ENCODE data around the gene ITPRIP. TPM values are rescaled to one million over a fixed set of nuclear protein-coding genes. Genes with fewer than 3 reads are reported as not detected.

ITPRIP gene
- polyA plus RNA-seq, 1 donor (not counting 4 experiments of a cell fraction or from before 2014, with no cell fraction given): 12.1 TPM

DNA sequence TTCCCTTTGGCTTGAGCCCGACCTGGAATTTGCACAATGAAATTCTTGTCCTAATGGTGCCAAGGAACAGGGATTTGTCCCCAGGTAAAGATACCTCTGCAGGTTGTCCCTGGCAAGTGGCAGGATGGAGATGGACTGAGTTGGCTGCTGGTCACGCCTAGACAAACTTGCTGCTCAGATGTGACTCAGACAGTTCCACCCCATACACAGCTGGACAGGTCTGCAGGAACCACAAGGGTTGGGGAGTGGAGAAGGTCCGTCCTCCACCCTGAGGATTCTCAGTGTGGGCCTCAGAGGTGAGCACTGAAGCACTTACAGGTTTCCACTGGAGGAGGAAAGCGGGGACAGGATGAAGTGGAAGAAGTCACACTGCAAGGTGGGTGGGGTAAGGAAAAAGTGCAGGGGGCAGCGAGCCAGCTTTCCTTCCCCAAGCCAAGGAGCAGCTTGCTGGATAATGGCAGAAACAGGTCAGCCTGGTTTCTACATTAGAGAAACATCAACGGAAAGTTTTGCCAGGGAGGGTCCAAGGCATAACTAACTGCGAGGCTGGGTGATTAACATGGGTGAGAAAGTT lies 20.5 kb downstream of the ITPRIP start:
- no peak for DNase-seq (ENCODE audit: low read depth, low spot score)
- FAIRE-seq: peak; percentile 82
- Histone ChIP-seq H3K4me2 (ENCODE audit: control insufficient read depth, extremely low read depth, insufficient read depth, low read depth, low read length) (peak overlapping the region; percentile 25), H3K4me3 (ENCODE audit: control insufficient read depth in 2 of 3, extremely low read depth in 1 of 3, insufficient read depth in 2 of 3, low read depth in 1 of 3, low read length in 3 of 3) (no peak overlapping the region), H4K20me1 (ENCODE audit: control insufficient read depth, extremely low read depth, insufficient read depth, low read length) (peaks cover 6% of the 10 kb centered on the region), H3K9me3 (ENCODE audit: control insufficient read depth, low read depth, low read length) (no peaks in the 10 kb centered on the region), H3K9ac (ENCODE audit: control insufficient read depth, extremely low read depth, insufficient read depth, low read length) (no peak overlapping the region), H3K4me1 (ENCODE audit: control insufficient read depth, extremely low read depth, insufficient read depth, low read length) (peaks cover 61% of the 10 kb centered on the region), H3K36me3 (ENCODE audit: control insufficient read depth in 2 of 2, extremely low read depth in 1 of 2, insufficient read depth in 2 of 2, low read length in 2 of 2) (peaks cover 17 to 20% of the 10 kb centered on the region in 2 experiments), H3K27me3 (ENCODE audit: control insufficient read depth, extremely low read depth, insufficient read depth, low read length) (no peaks in the 10 kb centered on the region), H3K9me1 (ENCODE audit: control insufficient read depth, extremely low read depth, insufficient read depth, low read length) (peaks cover 3% of the 10 kb centered on the region), H3K79me2 (ENCODE audit: control insufficient read depth, insufficient read depth, low read length) (peaks cover 87% of the 10 kb centered on the region), H2AFZ (ENCODE audit: control insufficient read depth, low read length) (no peak overlapping the region), H3K27ac (ENCODE audit: control insufficient read depth, insufficient read depth, low read length) (peak overlapping the region; percentile 8)
- TF ChIP-seq, protein P1, sequence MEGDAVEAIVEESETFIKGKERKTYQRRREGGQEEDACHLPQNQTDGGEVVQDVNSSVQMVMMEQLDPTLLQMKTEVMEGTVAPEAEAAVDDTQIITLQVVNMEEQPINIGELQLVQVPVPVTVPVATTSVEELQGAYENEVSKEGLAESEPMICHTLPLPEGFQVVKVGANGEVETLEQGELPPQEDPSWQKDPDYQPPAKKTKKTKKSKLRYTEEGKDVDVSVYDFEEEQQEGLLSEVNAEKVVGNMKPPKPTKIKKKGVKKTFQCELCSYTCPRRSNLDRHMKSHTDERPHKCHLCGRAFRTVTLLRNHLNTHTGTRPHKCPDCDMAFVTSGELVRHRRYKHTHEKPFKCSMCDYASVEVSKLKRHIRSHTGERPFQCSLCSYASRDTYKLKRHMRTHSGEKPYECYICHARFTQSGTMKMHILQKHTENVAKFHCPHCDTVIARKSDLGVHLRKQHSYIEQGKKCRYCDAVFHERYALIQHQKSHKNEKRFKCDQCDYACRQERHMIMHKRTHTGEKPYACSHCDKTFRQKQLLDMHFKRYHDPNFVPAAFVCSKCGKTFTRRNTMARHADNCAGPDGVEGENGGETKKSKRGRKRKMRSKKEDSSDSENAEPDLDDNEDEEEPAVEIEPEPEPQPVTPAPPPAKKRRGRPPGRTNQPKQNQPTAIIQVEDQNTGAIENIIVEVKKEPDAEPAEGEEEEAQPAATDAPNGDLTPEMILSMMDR (optimal IDR thresholded peaks at IDR 0.05 in 1 of 3, IDR thresholded peaks at IDR 0.05 in 1 of 3, conservative IDR thresholded peaks at IDR 0.05 in 1 of 3; ENCODE audit: extremely low read depth in 1 of 3, insufficient read depth in 2 of 3, low read length in 3 of 3): no peak
- TF ChIP-seq EZH2 (IDR thresholded peaks at IDR 0.05; ENCODE audit: low read length): no peak
- dilution Hi-C loops (cut with MboI; ENCODE audit: extremely low pct_ligation_motif_present, low sequenced_read_pairs): no loop called here

DNA sequence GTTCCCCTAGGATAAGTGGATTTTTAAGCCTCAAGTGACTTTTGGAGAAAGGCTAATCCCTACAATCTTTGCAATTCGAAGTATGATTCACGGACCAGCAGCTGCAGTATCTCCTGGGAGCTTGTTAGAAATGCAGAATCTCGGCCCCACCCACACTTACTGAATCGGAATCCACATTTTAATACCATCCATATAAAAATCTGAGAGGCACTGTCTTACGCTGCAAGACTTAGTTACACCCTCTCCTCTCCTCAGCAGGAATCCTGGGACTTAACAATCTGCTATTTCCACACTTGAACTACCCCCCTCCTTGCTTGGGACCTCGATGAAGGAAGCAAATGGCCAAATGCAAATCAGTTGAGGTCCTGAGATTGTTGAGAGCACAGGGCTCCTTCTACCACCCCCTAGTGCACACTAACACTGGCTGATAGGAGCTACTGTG lies 21.0 kb downstream of the ITPRIP start:
- dilution Hi-C loops (cut with MboI; ENCODE audit: extremely low pct_ligation_motif_present, low sequenced_read_pairs): no loop called here
- Histone ChIP-seq H3K9me1 (ENCODE audit: control insufficient read depth, extremely low read depth, insufficient read depth, low read length) (peaks cover 3% of the 10 kb centered on the region), H3K36me3 (ENCODE audit: control insufficient read depth in 2 of 2, extremely low read depth in 1 of 2, insufficient read depth in 2 of 2, low read length in 2 of 2) (peaks cover 19 to 25% of the 10 kb centered on the region in 2 experiments), H3K27me3 (ENCODE audit: control insufficient read depth, extremely low read depth, insufficient read depth, low read length) (no peaks in the 10 kb centered on the region), H3K4me2 (ENCODE audit: control insufficient read depth, extremely low read depth, insufficient read depth, low read depth, low read length) (no peak overlapping the region), H3K79me2 (ENCODE audit: control insufficient read depth, insufficient read depth, low read length) (peaks cover 89% of the 10 kb centered on the region), H3K27ac (ENCODE audit: control insufficient read depth, insufficient read depth, low read length) (no peak overlapping the region), H3K9ac (ENCODE audit: control insufficient read depth, extremely low read depth, insufficient read depth, low read length) (no peak overlapping the region), H3K9me3 (ENCODE audit: control insufficient read depth, low read depth, low read length) (no peaks in the 10 kb centered on the region), H3K4me1 (ENCODE audit: control insufficient read depth, extremely low read depth, insufficient read depth, low read length) (peaks cover 56% of the 10 kb centered on the region), H2AFZ (ENCODE audit: control insufficient read depth, low read length) (no peak overlapping the region), H3K4me3 (ENCODE audit: control insufficient read depth in 2 of 3, extremely low read depth in 1 of 3, insufficient read depth in 2 of 3, low read depth in 1 of 3, low read length in 3 of 3) (no peak overlapping the region), H4K20me1 (ENCODE audit: control insufficient read depth, extremely low read depth, insufficient read depth, low read length) (peaks cover 6% of the 10 kb centered on the region)
- no peak for DNase-seq (ENCODE audit: low read depth, low spot score)
- no peak for FAIRE-seq
- TF ChIP-seq, protein P1 (optimal IDR thresholded peaks at IDR 0.05 in 1 of 3, IDR thresholded peaks at IDR 0.05 in 1 of 3, conservative IDR thresholded peaks at IDR 0.05 in 1 of 3; ENCODE audit: extremely low read depth in 1 of 3, insufficient read depth in 2 of 3, low read length in 3 of 3): peak in 1 of 3 experiments; percentile 29
- no peak for TF ChIP-seq EZH2 (IDR thresholded peaks at IDR 0.05; ENCODE audit: low read length)
